ENCODE data around the gene SPECC1L. TPM values are rescaled to one million over a fixed set of nuclear protein-coding genes. Genes with fewer than 3 reads are reported as not detected.
A peak's percentile ranks its signal among the peaks of the same experiment; 100 is the strongest.

SPECC1L gene
- total RNA-seq, 1 donor from 2014 or later: 74.0 TPM

DNA sequence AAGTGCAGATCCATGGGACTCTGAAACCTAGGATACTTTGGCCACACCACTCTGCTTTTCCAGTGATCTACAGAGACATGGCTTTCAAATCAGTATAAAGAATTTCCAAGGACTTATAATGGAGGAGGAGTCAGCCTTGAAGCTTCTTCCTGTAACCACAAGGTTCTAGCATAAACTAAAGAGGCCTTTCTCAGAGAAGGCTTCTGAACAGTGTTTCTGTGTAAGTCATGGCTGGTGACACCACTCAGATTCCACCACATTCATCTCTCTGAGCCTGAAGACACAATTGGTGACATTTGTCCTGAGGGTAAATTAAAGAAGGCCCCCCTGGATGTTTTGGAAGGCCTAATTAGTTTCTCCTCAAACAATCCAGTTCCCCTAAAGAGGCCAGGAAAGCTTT, 127.8 kb downstream of the SPECC1L start:
- no peak for DNase-seq (ENCODE audit: low read depth in 2 of 2)

DNA sequence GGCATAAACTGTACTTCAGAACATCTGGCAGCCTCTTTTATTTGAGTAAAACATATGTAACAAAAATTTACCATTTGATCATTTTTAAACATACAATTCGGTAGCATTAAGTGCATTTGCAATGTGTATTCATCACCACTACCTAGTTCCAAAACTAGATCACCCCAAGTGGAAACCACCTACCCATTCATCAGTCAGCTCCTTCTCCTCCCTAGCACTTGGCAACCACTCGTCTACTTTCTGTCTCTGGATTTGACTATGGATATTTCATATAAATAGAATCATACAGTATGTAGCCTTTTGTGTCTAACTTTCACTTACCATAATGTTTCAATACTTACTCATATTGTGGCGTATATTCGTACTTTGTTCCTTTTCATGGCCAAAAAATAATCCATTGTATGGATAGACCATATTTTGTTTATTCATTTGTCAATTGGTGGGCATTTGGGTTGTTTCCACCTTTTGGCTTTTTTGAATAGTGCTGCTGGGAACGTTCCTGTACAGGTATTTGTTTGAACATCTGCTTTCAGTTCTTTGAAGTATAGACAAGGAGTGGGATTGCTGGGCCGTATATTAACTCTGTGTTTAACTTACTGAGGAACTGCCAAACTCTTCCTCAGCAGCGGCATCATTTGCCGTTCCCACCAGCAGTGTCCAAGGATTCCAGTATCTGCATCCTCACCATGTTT, 129.5 kb downstream of the SPECC1L start:
- DNase-seq (ENCODE audit: low read depth in 2 of 2): no peak

DNA sequence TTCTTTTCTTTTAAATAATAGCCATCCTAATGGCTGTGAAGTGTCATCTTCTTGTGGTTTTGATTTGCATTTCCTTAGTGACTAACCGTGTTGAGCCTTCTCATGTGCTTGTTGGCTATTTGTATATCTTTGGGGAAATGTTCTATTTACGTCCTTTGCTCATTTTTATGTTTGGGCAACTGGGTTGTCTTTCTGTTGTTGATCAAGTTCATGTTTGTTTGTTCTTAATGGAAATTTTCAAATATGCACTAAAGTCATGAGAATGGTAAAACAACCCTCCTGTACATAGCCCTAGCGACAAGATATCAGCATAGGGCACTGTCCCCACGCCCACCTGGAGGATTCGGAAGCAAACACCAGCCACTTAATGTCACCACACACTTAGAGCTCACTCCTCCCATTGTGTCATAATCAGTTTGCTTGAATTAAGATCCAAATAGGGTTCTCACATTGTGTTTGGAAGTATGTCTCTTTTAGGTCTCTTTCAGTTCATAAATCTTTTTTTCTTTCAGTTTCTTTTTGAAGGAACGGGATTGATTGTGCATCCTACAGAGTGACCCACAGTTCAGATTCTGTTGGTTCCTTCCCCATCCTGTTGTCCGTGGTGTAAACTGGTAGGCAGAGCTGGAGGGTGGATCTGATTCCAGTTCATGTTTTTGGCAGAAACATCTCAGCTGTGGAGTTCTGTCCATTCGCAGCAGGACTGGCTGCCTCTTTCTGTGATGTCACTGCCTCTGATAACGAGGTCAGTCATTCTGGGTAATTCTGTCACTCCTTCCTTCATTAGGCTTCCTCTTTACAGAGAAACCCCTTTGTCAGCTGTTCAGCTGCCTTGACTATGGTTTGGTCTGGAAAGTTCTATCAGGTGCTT, 130.3 kb downstream of the SPECC1L start:
- DNase-seq (ENCODE audit: low read depth in 2 of 2): peak; percentile 46 to 63

DNA sequence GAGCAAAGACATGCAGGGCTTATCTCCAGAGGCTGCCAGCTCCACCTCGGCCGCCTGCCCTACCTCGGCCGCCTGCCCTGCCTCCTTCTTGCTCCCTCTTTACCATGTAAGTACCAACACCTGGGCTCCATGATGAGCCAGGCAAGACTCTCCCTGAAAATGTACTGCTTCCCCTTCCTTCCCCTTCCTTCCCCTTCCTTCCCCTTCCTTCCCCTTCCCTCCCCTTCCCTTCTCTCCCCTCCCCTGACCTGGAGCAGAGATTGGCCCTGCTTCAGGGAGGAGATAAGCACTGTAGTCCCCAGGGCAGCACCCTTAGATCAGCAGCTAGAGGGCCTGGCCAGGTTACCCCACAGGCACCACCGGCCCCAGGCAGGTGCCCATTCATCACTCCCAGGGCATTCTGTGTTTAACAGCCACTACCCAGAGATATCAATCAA, 131.3 kb downstream of the SPECC1L start:
- no peak for DNase-seq (ENCODE audit: low read depth in 2 of 2)

DNA sequence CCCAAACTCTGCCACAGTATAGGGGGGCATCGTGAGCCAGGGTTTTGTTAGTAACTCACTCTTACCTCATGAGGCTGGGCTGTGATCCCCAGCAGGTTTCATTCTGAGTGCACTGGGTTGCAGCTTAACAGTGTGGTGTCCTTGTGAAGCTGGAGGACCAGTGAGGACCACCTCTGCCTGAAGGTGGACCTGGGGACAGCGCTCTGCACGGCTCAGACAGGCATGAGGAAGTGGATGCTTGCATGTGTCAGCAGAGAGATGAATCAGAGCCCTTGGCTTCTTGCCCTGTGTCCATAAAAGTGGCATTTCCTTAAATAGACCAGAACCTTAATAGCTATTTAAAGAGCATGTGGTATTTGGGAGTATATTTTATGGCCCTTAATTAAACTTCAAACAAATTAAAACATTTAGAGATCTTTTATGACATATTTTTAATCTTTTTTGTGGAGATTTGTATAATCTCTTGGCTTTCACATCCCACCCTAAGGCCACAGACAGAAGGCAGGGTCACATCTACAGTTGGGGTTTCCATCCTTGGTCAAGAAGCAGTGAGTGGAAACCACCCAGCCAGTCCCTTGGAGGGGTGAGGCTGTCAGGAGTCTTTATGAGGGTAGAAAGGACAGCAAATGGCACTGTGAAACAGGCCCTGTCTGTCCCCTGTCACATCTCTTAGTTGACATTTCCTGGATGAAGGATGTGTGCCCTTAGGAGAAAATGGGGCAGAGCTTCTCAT, 132.0 kb downstream of the SPECC1L start:
- peak; percentile 92 to 94 for DNase-seq (ENCODE audit: low read depth in 2 of 2)

DNA sequence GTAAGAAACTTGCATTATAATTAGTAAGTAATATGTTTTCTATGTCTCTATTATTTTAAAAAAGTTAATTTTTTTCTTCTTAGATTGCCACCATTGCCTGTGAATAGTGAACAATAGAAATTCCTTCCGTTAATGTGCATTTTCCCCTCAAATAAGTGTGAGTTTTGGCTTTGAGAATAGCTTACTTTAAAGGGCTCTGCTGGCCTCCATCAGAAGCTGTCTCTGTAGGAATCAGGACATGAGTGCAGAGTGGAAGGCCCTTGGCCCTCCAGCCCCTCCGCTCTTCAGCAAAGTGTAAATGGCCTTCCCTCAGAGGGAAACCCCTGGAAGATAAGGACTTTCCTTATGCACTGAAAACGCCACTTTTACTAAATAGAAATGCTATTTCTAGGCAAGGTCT, 132.7 kb downstream of the SPECC1L start:
- no peak for DNase-seq (ENCODE audit: low read depth in 2 of 2)

DNA sequence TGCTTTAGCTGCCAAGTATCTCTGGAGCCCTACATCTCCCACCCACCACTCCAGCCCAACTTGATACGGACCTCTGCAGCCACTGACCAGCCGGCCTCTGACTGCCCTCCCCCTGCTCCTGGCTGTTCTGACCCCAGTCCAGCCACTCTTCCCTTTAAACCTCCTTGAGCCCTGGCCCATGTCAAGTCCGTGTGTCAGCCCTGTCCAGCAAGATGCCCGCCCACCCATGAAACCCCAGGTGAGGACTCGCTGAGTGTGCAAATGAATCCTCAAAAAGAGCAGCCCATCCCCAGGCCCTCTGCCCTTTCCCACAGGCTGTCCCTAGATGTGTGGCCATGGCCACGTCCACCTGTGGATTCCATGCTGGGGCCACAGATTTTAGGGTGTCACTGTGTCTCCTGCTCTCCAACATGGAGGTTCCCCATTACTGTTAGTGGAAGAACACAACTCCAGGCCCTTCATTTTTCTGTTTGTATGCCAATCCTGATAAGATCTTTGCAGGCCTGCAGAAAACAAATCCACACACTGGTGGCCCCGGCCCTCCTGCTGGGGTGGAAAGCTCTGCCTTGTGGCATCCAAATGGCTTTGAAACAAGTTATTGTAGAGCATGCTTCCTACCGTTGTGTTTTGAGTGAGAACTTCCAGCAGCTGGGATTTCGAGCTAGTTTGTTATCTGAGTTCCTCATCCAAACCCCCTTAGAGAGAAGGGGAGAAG, 134.1 kb downstream of the SPECC1L start:
- DNase-seq (ENCODE audit: low read depth in 2 of 2): no peak

DNA sequence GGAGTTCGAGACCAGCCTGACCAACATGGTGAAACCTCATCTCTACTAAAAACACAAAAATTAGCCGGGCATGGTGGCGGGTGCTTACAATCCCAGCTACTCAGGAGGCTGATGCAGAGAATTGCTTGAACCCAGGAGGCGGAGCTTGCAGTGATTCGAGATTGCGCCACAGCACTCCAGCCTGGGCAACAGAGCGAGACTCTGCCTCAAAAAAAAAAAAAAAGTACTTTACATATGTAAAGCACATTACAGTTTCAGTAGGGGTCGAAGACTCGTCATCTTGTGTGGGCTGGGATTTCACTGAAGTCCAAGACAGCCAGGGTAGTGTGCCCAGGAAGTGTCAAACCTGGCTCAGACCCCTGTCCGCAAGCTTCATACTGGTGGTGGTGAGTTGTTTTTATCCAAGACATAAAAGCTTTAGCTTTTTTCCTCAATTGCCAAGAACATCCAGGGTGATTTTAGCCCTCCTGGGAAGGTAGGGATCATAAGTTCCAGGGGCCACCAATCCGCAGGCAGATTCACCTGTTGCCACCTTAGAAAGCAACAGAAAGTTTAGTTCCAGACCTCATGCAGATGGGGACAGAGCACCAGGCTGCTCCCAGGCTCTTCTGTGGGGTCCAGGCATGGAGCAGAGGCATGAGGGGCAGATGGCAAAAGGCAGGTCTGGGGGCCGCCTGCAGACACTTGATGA, 135.1 kb downstream of the SPECC1L start:
- no peak for DNase-seq (ENCODE audit: low read depth in 2 of 2)

DNA sequence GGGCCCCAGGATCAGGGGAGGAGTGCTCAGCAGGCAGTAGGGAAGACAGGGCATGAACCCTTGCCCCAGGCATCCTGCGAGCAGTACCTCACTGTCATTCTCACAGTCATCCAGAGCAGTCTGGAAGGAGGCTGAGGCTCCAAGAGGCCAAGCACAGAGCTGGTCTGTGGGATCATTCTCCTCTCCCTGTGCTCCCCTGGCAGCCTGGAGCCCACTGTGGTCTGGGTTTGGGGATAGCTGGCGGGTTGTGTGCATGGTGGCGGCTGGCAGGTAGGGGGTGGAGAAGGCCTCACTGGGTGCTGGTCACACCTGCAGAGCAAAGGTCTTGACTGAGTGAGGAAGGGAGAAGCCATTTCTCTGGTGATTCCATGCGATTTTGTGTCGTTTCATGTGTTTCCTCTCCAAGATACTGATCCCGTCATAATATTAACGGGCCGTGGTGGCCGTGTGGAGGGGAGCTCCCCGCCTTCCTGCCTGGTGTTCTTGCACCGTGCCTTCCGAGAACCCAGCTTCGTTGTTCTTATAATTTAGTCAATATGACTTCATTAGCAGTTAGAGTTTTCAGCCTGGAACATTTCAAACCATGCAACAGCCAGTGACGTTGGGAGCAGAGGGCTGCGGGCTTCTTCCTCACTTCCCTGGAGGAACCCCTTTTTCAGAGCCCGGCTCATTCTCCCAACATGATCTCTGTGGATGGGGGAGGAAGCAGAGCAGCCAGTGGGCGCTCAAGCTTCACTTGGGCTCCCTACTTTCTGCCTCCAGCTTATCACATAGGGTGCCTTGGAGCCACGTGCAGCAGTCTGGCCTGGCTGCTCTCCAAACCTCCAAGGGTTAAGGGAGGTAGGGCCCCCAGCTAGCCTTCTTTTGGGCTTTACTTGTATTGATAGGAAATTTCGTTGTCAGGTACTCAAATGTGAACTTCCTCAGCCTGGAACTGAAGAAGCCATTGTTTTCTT, 136.0 kb downstream of the SPECC1L start:
- DNase-seq (ENCODE audit: low read depth in 2 of 2): no peak

DNA sequence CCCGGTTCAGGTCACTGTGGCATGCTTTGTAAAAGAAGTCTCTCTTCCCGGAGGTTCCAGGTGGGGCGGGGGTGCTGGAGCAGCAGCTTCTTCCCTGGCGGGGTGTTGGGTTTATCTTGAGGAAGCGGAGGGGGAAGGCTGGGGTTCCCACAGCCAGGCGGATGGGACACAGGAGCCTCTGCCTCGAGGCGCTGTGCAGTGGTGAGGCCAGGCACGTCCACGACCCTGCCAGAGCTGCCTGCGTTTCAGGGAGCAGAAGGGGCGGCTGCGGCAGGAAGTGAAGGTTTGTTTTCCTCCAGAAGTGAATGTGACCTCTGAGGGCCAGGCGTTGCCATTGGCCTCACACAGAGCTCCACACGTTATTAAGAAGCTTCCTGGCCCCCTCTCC, 136.6 kb downstream of the SPECC1L start:
- DNase-seq (ENCODE audit: low read depth in 2 of 2): peak; percentile 37 to 60

DNA sequence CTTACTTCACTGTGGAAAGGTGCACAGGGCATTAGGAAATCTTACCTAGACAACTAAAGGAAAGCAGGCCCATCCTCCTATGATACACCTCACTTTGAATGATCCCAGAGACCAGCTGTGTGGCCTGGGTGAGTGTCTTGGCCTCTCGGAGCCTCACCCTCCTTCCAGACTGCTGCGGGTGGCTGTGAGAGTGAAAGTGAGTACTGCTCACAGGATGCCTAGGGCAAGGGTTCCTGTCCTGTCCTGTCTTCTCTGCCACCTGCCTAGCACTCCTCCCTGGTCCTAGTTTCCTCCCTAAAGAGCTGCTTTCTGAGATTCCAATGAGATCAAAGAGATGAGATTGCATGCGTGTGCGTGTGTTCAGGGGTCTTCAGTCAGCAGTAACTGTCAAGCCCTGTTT, 137.3 kb downstream of the SPECC1L start:
- DNase-seq (ENCODE audit: low read depth in 2 of 2): no peak

DNA sequence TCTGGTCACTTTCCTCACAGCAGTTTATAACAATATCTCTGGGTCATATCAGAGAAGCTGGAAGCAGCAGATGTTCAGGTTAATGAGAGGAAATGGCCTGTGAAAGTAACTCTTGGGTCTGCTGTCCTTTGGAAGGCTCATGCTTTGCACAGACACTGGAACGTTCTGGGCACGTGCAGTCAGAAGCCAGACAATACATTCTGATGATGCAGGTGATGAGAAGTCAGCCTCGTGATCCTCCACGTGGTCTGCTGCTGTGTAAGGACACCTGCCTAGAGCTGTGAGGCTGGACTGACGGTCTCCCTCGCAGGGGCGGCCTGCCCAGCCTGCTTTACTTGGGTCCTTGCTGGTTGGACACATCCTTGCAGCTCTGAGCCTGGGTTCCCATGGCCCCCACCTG, 138.0 kb downstream of the SPECC1L start:
- DNase-seq (ENCODE audit: low read depth in 2 of 2): peak; percentile 41 to 62

DNA sequence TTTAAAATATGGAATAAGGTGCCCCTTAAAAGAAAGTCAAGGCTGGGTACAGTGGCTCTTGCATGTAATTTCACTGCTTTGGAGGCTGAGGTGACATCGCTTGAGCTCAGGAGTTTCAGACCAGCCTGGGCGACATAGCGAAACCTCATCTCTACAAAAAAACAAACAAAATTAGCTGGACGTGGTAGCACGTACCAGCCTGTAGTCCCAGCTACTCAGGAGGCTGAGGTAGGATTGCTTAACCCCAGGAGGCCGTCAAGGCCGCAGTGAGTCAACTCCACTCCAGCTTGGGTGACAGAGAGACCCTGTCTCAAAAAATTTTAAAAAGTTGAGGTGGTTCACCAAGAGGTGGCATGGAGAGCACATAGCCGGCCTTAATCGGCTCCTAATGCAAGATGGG, 139.1 kb downstream of the SPECC1L start:
- no peak for DNase-seq (ENCODE audit: low read depth in 2 of 2)

DNA sequence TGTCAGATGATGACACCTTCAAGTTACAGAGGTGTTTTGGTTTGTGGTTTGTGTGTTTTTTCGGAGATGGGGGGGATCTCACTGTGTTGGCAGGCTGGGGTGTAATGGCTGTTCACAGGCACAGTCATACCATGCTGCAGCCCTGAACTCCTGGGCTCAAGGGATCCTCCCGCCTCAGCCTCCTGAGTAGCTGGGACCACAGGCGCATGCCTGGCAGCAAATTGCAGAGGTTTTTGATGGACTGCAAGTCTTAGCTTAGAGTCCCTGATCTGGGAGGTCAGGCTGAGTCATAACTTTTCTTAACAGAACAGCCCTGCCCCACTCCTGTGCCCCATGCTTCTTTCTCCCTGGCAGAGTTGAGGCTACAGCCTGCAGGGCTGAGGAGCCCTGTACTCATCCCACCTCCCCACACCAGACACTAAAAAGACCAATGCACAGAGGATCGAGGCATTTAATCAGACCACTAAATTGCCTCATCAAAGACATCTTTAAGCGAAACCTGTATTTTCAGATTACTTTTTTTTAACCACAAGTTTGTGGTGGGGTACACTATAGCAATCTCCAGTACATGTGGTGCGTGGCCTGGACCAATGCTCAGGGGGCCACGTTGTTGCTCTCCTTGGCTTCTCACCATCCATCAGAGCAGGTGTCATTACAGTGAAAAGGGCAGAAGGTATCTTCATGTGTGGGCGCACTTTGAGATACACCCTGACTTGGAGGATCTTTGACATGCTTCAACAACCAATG, 139.7 kb downstream of the SPECC1L start:
- peak in 1 of 2 donors; percentile 46 for DNase-seq (ENCODE audit: low read depth in 2 of 2)

DNA sequence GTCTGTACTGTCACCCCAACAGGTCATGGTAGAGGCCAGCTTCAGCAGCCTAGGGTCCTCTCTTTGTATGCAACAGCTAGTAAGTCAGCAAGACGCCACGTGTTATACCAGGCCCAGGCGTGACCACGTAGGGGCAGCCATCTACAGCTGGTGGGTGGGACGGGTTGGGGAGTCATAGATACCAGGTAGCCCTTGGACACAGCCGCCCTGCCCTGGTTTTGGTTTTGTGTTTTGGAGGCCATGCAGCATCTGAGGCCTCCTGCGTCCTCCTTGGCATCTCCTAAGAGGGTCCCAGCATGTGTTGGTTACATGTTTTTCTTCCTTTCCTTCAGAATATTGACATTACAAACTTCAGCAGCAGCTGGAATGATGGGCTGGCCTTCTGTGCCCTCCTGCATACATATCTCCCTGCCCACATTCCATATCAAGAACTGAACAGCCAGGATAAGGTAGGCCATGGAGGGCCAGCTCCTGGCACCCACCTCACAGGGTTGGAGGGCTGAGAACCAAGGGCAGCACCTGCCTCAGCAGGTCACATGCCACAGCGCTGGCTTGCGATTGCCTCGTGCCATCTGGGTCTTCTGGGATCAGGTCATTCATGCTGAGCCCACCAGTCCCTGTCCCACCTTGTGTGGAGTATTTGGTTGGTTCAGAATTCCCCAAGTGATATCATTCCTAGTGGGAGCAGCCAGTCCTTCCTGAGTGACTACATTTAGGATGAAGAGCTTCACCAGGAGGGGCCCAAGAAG, 140.8 kb downstream of the SPECC1L start:
- DNase-seq (ENCODE audit: low read depth in 2 of 2): no peak

DNA sequence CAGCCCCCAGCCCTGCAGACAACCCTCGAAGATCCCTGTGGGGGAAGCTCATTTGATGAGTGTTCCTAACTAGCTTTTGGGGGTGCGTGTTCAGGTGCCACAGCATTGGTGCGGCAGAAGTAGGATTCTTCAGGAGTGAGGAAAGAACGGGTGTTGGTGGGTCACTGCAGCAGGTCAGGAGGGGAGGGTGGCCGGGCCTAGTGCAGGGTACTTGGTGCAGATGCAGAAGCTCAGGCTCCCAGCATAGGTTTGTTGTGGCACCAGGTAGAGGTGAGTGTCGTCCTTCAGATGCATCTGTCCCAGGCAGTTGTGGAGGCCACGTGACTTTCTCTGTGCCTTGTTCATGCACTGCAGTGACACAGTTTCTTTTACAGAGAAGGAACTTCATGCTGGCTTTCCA, 141.6 kb downstream of the SPECC1L start:
- no peak for DNase-seq (ENCODE audit: low read depth in 2 of 2)

DNA sequence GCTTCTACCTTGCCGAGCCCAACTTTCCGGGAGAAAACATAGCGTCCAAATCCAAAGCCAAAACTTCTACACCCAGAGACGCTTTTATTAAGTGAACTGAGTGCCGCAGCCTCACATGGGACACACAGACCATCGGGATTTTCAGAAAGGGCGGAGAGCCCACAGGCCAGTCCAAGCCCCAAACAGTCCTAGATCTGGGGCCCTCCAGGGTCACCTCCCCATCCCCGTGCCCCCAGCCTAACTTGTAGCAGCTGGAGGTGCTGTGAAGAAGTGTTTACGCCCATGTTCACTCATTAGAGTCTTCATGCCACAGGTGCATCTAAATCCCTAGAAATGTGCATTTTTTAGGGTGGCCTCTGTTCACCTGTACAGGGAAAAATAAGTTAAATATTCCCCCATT, 142.6 kb downstream of the SPECC1L start:
- no peak for DNase-seq (ENCODE audit: low read depth in 2 of 2)

DNA sequence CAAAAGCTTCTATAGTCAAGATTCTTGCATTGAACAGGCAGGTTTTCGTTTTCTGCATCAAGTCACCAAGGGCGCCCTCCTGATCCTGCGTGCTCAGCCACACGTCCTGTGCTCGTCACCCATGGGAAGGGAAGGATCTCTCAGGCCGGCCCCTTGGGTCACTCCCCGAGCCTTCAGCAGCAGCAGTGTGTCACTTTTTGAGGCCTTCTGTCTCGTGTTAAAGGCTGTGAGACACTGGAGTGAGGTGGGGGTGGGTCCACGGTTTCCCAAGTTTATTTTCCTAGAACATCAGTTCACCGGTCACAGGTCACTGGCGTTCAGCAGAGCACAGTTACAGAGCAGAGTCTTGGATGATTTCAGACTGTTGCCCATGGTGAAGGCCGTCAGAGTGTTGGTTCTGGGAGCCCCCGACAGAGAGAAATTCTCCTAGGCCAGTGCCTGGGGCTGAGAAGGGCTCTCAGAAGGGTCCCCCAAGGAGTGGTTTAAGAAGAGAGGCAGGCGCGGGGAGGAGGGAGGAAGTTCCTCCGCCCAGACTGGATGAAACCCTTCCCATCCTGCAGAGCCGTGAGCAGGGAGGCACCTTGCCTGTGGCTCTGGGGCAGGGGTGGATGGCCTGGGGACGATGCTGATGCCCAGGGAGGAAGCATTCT, 143.2 kb downstream of the SPECC1L start:
- no peak for DNase-seq (ENCODE audit: low read depth in 2 of 2)
